OCI-LY3 (cell line): Measurements from ENCODE around the gene UMPS.
"Not testable (repeated sequence)": the region's sequence is repeated elsewhere in the genome, so short reads cannot be mapped to it uniquely, and the experiment has no call there.

Experiments used
- CTCF ChIP-seq: fragments of 200-600, 300-600 bp; sonication (generic); IDR thresholded peaks from 2 replicates; pipeline ENCODE4 v1.5.1; 2014; ENCODE audit warnings: antibody characterized with exemption, low read length, low read depth
- EZH2phosphoT487 ChIP-seq: fragments of 200-600 bp; shearing (Covaris generic); IDR thresholded peaks from 2 replicates; pipeline ENCODE4 v1.6.1; 2018; ENCODE audit warnings: antibody characterized with exemption, mixed run types, low read depth

- not testable (repeated sequence) for TF ChIP-seq CTCF, EZH2phosphoT487
Observed at GRCh38 chr3:124757926-124758325, 27.7 kb downstream of the UMPS start.
